GM12878 (cell line): ENCODE measurements around the gene SMC1B. TPM values are rescaled to one million over a fixed set of nuclear protein-coding genes. Genes with fewer than 3 reads are reported as not detected.

Experiments used
- ATAC-seq: fragments of 200-7000 bp; cut with Tn5 transposase; 3 replicates; pipeline ENCODE4 v1.9.1; 2020; ENCODE audit warnings: mild to moderate bottlenecking, moderate library complexity
- BruUV-seq: library from RNA; stranded (reverse); fragments of 400-500 nt; replicated peaks from 2 replicates; lab custom pipeline; 2021; lab: Mats Ljungman, UMichigan
- CTCF ChIA-PET: fragments of 300-600 bp; sonication (Branson Sonifier 250); formaldehyde crosslinking; extraction: SDS; loops from one replicate; lab custom pipeline; 2021; ENCODE audit warnings: inconsistent platforms; lab: Yijun Ruan, JAX
- POLR2A ChIA-PET: fragments of 350-600 bp; formaldehyde crosslinking; extraction: SDS; loops from one replicate; lab custom pipeline; 2021; ENCODE audit warnings: inconsistent platforms; lab: Charles Lee
- RAD21 ChIA-PET: fragments of 300-600 bp; sonication (Branson Sonifier 250); formaldehyde crosslinking; loops from one replicate; lab custom pipeline; 2023; ENCODE audit warnings: antibody characterized with exemption; ENCODE audit not compliant: unreplicated experiment; lab: Charles Lee
- SMC1A ChIA-PET: fragments of 300-600 bp; sonication (Branson Sonifier 250); formaldehyde crosslinking; loops from one replicate; lab custom pipeline; 2023; ENCODE audit not compliant: unreplicated experiment, uncharacterized antibody; lab: Charles Lee
- DNase-seq: peaks from one replicate; pipeline ENCODE4 v3.0.0-alpha.2; 2011; ENCODE audit warnings: low read depth, low spot score
- FAIRE-seq: peaks from 3 replicates; lab custom pipeline; 2011; peaks lifted over from hg19 to GRCh38; lab: Jason Lieb, UNC
- H2AFZ ChIP-seq: 2 replicates; pipeline ENCODE4 v1.6.0; 2011; ENCODE audit warnings: low read depth, low read length, control low read depth; ENCODE audit not compliant: control insufficient read depth
- H3K27ac ChIP-seq: 2 replicates; pipeline ENCODE4 v1.5.1; 2011; ENCODE audit warnings: control low read depth; ENCODE audit not compliant: control insufficient read depth, insufficient read depth
- H3K27me3 ChIP-seq, 2 experiments: replicated peaks in 1 of 2; 2 replicates each; pipeline versions ENCODE4 v1.6.0 to v1.6.1; 2011; ENCODE audit warnings: low read length in 1 of 2; ENCODE audit not compliant: control insufficient read depth in 2 of 2, insufficient read depth in 2 of 2
- H3K36me3 ChIP-seq, 2 experiments: 2 replicates each; pipeline ENCODE4 v1.5.1; 2011; ENCODE audit warnings: low read length in 1 of 2; ENCODE audit not compliant: control insufficient read depth in 2 of 2, insufficient read depth in 2 of 2
- H3K4me1 ChIP-seq: 2 replicates; pipeline ENCODE4 v1.6.1; 2011; ENCODE audit warnings: mild to moderate bottlenecking, low read length, moderate library complexity, mixed read lengths; ENCODE audit not compliant: control insufficient read depth, insufficient read depth
- H3K4me2 ChIP-seq: 2 replicates; pipeline ENCODE4 v1.6.0; 2011; ENCODE audit warnings: control low read depth; ENCODE audit not compliant: control insufficient read depth, insufficient read depth
- H3K4me3 ChIP-seq: fragments of 200-600 bp; sonication (generic); 2 replicates; pipeline ENCODE4 v1.5.1; 2016
- H3K79me2 ChIP-seq: 2 replicates; pipeline ENCODE4 v1.6.0; 2011; ENCODE audit warnings: low read length; ENCODE audit not compliant: control insufficient read depth, insufficient read depth
- H3K9ac ChIP-seq: 2 replicates; pipeline ENCODE4 v1.8.0; 2011; ENCODE audit warnings: low read length, control low read depth, mixed read lengths; ENCODE audit not compliant: control insufficient read depth, insufficient read depth
- H3K9me3 ChIP-seq: replicated peaks from 3 replicates; pipeline ENCODE4 v1.5.1; 2011; ENCODE audit warnings: mild to moderate bottlenecking, low read length; ENCODE audit not compliant: control insufficient read depth, insufficient read depth
- H4K20me1 ChIP-seq: 2 replicates; pipeline ENCODE4 v1.6.0; 2011; ENCODE audit not compliant: control insufficient read depth, insufficient read depth
- ATF2 ChIP-seq: IDR thresholded peaks from 2 replicates; pipeline ENCODE4 v1.6.1; 2012; ENCODE audit warnings: low read length, inconsistent platforms
- E2F4 ChIP-seq: IDR thresholded peaks from 2 replicates; pipeline ENCODE4 v1.6.1; 2012; ENCODE audit warnings: low read depth, low read length, improper control_type of control experiment
- FOS ChIP-seq: IDR thresholded peaks from 3 replicates; pipeline ENCODE4 v1.6.1; 2011; ENCODE audit warnings: borderline replicate concordance; ENCODE audit not compliant: insufficient read length; ENCODE audit errors: extremely low read depth
- FOXK2 ChIP-seq: fragments of 450-650 bp; IDR thresholded peaks from 2 replicates; pipeline ENCODE4 v1.6.1; 2017; ENCODE audit warnings: mild to moderate bottlenecking, moderate library complexity
- FOXM1 ChIP-seq: IDR thresholded peaks from 2 replicates; pipeline ENCODE4 v1.6.1; 2012; ENCODE audit warnings: low read depth, mild to moderate bottlenecking, inconsistent platforms, low read length, moderate library complexity
- GABPA ChIP-seq: IDR thresholded peaks from 2 replicates; pipeline ENCODE4 v1.6.1; 2014; ENCODE audit warnings: antibody characterized with exemption, low read depth, mild to moderate bottlenecking, inconsistent platforms
- REST ChIP-seq: IDR thresholded peaks from 2 replicates; pipeline ENCODE4 v1.6.1; 2012; ENCODE audit warnings: mild to moderate bottlenecking, low read depth, low read length
- SREBF1 ChIP-seq: IDR thresholded peaks from 2 replicates; pipeline ENCODE4 v1.6.1; 2012; ENCODE audit warnings: mild to moderate bottlenecking, low read length
- STAT1 ChIP-seq: fragments of 450-650 bp; conservative IDR thresholded peaks from 2 replicates; pipeline ENCODE4 v1.6.1; 2014; ENCODE audit warnings: antibody characterized with exemption, mild to moderate bottlenecking
- SUPT20H ChIP-seq: IDR thresholded peaks from 2 replicates; pipeline ENCODE4 v1.6.1; 2011; ENCODE audit warnings: low read depth, mild to moderate bottlenecking, low read length, moderate library complexity, borderline replicate concordance; ENCODE audit not compliant: control insufficient read depth
- TBL1XR1 ChIP-seq: IDR thresholded peaks from 2 replicates; pipeline ENCODE4 v1.6.1; 2012; ENCODE audit warnings: low read depth, low read length, improper control_type of control experiment
- YBX1 ChIP-seq: fragments of 450-650 bp; IDR thresholded peaks from 2 replicates; pipeline ENCODE4 v1.6.1; 2016; ENCODE audit warnings: antibody characterized with exemption
- ZSCAN29 ChIP-seq: fragments of 450-650 bp; IDR thresholded peaks from 2 replicates; pipeline ENCODE4 v1.6.1; 2017; ENCODE audit warnings: mild to moderate bottlenecking, moderate library complexity
- WGBS: methylation state at CpG from one replicate; pipeline ENCODE4 v1.1.6; 2016; ENCODE audit warnings: low lambda C conversion rate; ENCODE audit not compliant: insufficient replicate concordance, insufficient coverage; ENCODE audit errors: missing lambda C conversion rate; 5-methylcytosine and 5-hydroxymethylcytosine counted together
- in situ Hi-C: fragments of 300-500 bp; cut with MboI; formaldehyde crosslinking; loops from 9 replicates; pipeline ENCODE4 v1.14.3; 2018; ENCODE audit warnings: mixed read lengths
- intact Hi-C: fragments of 100-400 bp; cut with micrococcal nuclease; formaldehyde crosslinking; loops from one replicate; pipeline ENCODE4 v1.14.2; 2022; ENCODE audit not compliant: unreplicated experiment
- polyA plus RNA-seq, 11 experiments: library from polyadenylated mRNA; depleted of rRNA in 4 of 11; unstranded in 6 of 11; stranded (reverse) in 5 of 11; fragments of >200 nt; fragmentation: Nextera tagmentation in 4 of 11; fragmentation: Illumina TruSeq in 1 of 11; extraction: Ambion mirVana in 4 of 11; extraction: Trizol in 1 of 11; gene quantifications; 1 replicate in 1 of 11; 2 replicates in 10 of 11; pipeline versions ENCODE4 v1.2.1 to v1.2.3, GENCODE V29; 2011 to 2016; ENCODE audit warnings: inconsistent platforms in 2 of 11, missing spikeins in 2 of 11, low read depth in 1 of 11
- total RNA-seq, 4 experiments: library from RNA; depleted of rRNA in 3 of 4; stranded (reverse); fragments of >200 nt in 3 of 4; fragmentation: Illumina TruSeq in 1 of 4; extraction: Trizol in 1 of 4; gene quantifications; 2 replicates each; pipeline versions ENCODE4 v1.2.1 to v1.2.3, GENCODE V29; 2013 to 2021

Gene SMC1B
- total and polyA plus RNA-seq, 10 of the 15 experiments (the other 5 are each of a cell fraction or from before 2014, with no cell fraction given) = not detected

- no peaks in the 10 kb centered on the region for H4K20me1 ChIP-seq
- no peak overlapping the region for H3K9ac ChIP-seq
- in situ Hi-C loops (no loop called here), intact Hi-C loops (no loop called here)
- H3K9me3 ChIP-seq = no peaks in the 10 kb centered on the region
- no peaks in the 10 kb centered on the region; a peak in 1 of 4 replicates for H3K27me3 ChIP-seq
- H3K36me3 ChIP-seq = no peaks in the 10 kb centered on the region
- ChIA-PET RAD21 (no interaction called here), SMC1A (no interaction called here), CTCF (no interaction called here), POLR2A (no interaction called here)
- H3K27ac ChIP-seq = no peak overlapping the region
- WGBS = 35% methylated on average over 4 of the region's 4 CpGs
- DNase-seq = no peak
- TF ChIP-seq FOXM1 (no peak), SREBF1 (no peak), FOS (no peak), E2F4 (no peak), ZSCAN29 (no peak), YBX1 (no peak), FOXK2 (no peak), ATF2 (no peak), STAT1 (no peak), SUPT20H (no peak), REST (no peak), TBL1XR1 (no peak), GABPA (no peak)
- H2AFZ ChIP-seq = no peak overlapping the region
- H3K79me2 ChIP-seq = no peaks in the 10 kb centered on the region
- no peak for FAIRE-seq
- BruUV-seq = no TSS peak
- ATAC-seq = no peak
- no peak overlapping the region for H3K4me2 ChIP-seq
- H3K4me1 ChIP-seq = no peaks in the 10 kb centered on the region
- H3K4me3 ChIP-seq = no peak overlapping the region
Observed at GRCh38 chr22:45420011-45420410, 6.6 kb upstream of the SMC1B start.
